ENCODE measurements around the gene CNNM4. TPM values are rescaled to one million over a fixed set of nuclear protein-coding genes. Genes with fewer than 3 reads are reported as not detected.

Gene CNNM4
- total RNA-seq, 2 experiments from 2014 or later: 7.2 to 8.4 TPM

DNA sequence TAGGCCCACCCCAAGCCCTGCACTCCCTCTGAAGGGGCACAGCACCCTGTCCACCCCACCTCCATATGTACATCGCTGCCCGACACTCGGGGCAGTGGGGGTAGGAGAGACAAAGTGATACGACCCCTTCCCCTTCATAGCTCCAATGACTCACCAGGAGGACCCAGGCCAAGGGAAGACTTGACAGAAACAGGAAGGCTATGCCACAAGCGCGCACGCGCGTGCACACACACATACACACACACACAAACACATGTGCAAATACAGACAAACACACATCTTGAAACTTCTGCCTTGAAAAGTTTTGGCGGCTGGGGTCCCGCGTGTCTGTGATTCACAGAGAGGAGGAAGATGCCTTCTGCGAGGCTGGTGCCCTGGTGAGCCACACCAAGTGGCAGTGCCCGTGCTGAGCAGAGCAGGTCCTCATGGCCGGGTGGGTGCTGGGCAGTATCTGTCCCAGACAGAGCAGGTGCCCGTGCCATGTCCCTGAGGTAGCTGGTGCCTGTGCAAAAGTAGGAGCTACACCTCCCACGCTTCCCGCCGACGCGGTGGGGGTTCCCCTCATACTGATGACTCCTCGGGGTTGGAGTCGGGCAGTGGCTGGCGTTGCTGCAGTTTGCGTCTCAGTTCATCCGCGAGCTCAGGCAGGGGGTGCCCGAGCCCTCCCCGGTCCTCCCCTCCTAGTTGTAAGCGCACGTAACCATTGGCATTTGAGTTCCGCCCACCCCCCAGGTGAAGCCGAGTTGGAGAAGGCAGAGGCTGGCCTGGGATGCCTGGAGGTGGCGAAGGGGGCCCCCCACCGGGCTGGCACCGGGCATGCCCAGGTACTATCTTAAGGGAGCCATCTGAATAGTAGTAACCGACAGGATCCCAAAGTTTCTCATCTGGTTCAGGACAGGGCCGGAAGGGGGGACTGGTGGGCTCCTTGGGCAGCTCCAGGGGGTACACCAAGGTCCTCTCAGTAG lies 99.6 kb downstream of the CNNM4 start:
- ChIA-PET CTCF (interaction anchor here (1.2 to 1.6 kb wide), 3 partner anchors 91 to 102 kb away, joined by 3 to 5 read pairs (median 4); no protein-coding TSS in a partner anchor), POLR2A (interaction anchor here (0.7 to 2.4 kb wide), 2 partner anchors 8 to 100 kb away, joined by 3 to 5 read pairs; no protein-coding TSS in a partner anchor)

DNA sequence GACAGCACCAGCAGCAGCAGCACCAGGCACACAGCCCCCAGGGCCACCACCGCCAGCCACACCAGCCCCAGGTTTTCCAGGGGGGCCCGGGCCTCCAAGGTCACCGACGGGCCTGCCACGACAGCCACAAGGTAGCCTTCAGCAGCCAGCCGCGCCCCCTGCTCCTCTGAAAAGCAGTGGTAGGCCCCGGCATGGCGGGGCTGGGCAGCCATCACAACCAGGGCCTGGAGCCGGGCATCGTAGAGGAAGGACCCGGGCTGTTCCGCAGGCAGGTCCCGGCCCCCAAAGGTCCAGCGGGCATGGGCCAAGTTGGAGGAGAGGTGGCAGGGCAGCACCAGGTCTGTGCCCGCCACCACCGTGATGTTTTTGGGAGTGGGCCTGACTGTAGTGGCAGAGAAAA lies 100.4 kb downstream of the CNNM4 start:
- POLR2A ChIA-PET: no interaction called here

More for the DNA sequence above, 100.4 kb downstream of the CNNM4 start:
- CTCF ChIA-PET: interaction anchor here (1.2 to 1.5 kb wide), 2 partner anchors 90 to 91 kb away, joined by 3 to 5 read pairs; no protein-coding TSS in a partner anchor

Other genes starting within 250 kb of the CNNM4 start
- 100 to 1,000 TPM; 111 to 112 TPM for gene ARID5A, start 224.2 kb upstream of the CNNM4 start, total RNA-seq
- 10 to 100 TPM; 44.6 to 47.0 TPM for gene KANSL3, start 122.6 kb upstream of the CNNM4 start, total RNA-seq
- not detected for gene FER1L5, start 118.1 kb upstream of the CNNM4 start, total RNA-seq
- gene LMAN2L, start 20.8 kb upstream of the CNNM4 start, total RNA-seq: 1 to 10 TPM; 6.9 to 7.4 TPM
- 10 to 100 TPM; 28.5 to 29.0 TPM for gene CNNM3, start 55.4 kb downstream of the CNNM4 start, total RNA-seq
- gene ANKRD23, start 83.1 kb downstream of the CNNM4 start, total RNA-seq: 1 to 10 TPM; 3.9 to 4.9 TPM
- gene ANKRD39, start 97.1 kb downstream of the CNNM4 start, total RNA-seq: 10 to 100 TPM; 31.3 to 31.6 TPM
- gene SEMA4C, start 109.2 kb downstream of the CNNM4 start, total RNA-seq: 10 to 100 TPM; 11.9 to 13.4 TPM
- under 1 TPM in 1 of 2 experiments, not detected in 1; 0.17 TPM for gene FAM178B, start 225.7 kb downstream of the CNNM4 start, total RNA-seq

Measured in activated CD8-positive, alpha-beta memory T cell treated with anti-CD3 and anti-CD28 coated beads for 36 hours (primary cell).